Ovary (tissue), 3 donors: ENCODE measurements around the gene CDC42EP4.

Source experiments
- CTCF ChIP-seq, 3 donors: fragments of 450-650 bp in 2 of 3; fragments of 200-600 bp in 1 of 3; IDR thresholded peaks; one replicate each; pipeline versions ENCODE4 v1.5.1 to v1.8.0; 2016 to 2022; ENCODE audit warnings: antibody characterized with exemption in 3 of 3, mild to moderate bottlenecking in 1 of 3
- EP300 ChIP-seq: sonication (generic); formaldehyde crosslinking; IDR thresholded peaks from one replicate; pipeline ENCODE4 v1.6.1; 2017; ENCODE audit warnings: antibody characterized with exemption
- POLR2A ChIP-seq: fragments of 450-650 bp; IDR thresholded peaks from one replicate; pipeline ENCODE4 v1.6.1; 2017; ENCODE audit warnings: antibody characterized with exemption, mild to moderate bottlenecking, moderate library complexity
- donor health status: DM: no; HTN: no; CAD: no.

GRCh38 chr17:73302189-73302588 is 9.6 kb downstream of the CDC42EP4 start:
- TF ChIP-seq CTCF (IDR thresholded peaks at IDR 0.05) (no peak), POLR2A (no peak), EP300 (no peak)
